Measurements from ENCODE around the gene FLYWCH2. TPM values are rescaled to one million over a fixed set of nuclear protein-coding genes. Genes with fewer than 3 reads are reported as not detected.
A peak's percentile ranks its signal among the peaks of the same experiment; 100 is the strongest.

The FLYWCH2 gene
- total and polyA plus RNA-seq, 2 of the 13 experiments (the other 11 are each of a cell fraction or from before 2014, with no cell fraction given), result 16.9 to 19.8 TPM

DNA sequence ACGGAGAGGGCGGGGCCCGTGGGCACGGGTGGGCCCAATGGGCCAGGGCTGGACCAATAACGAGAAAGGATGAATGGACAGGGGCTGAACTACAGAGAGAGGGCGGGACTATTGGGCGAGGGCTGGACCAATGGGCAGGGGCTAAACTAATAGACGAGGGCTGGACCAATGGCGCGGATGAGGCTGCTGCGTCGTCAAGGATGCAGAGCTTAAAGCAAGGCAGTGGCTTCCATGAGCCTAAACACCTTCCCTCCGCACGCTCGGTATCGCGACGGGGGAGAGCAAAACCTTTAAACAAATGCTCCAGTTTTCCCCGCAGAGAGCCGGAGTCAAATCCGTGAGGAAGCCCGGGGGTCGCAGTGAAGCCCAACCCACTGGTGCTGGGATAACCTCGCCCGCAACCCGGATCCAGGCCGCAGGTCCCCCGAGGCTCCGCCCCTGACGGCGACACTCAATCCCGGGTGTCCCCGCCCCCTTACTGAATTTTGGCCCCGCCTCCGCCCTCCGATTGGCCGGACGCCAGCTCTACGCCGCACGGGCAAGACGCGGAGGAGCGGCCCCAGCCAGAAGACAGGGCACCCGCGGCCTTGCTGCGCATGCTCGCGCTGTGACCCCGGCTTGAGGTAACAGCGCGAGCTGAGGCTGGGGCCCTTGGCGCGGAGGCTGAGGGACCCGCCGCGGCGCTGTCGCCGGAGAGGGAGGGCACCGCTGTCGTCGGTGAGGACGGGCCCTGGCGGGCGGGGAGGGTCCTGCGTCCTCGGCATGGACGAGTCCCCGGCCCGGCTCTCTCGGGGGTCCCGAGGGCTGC, at the start of gene FLYWCH2 (continued):
- TF ChIP-seq TBP (CRISPR knock-in tag; IDR thresholded peaks at IDR 0.05) (no peak), STAG1 (CRISPR knock-in tag; IDR thresholded peaks at IDR 0.05) (no peak), HDAC1 (CRISPR knock-in tag; IDR thresholded peaks at IDR 0.05) (peak; percentile 64), ZNF33A (CRISPR knock-in tag; IDR thresholded peaks at IDR 0.05; ENCODE audit: borderline replicate concordance) (no peak), HNRNPUL1 (IDR thresholded peaks at IDR 0.05; ENCODE audit: low read depth, low read length) (no peak), ETV6 (CRISPR knock-in tag; conservative IDR thresholded peaks at IDR 0.05) (peak; percentile 73), MIER3 (CRISPR knock-in tag; IDR thresholded peaks at IDR 0.05; ENCODE audit: borderline replicate concordance) (0 out of 2 replicates have a peak, but pooled peaks have one; percentile 23), NFKBIZ (CRISPR knock-in tag; IDR thresholded peaks at IDR 0.05) (0 out of 2 replicates have a peak, but pooled peaks have one; percentile 22), RBM39 (IDR thresholded peaks at IDR 0.05; ENCODE audit: low read depth, low read length, poor library complexity, severe bottlenecking) (peak; percentile 38), ZNF574 (CRISPR knock-in tag; IDR thresholded peaks at IDR 0.05) (peak; percentile 58), NFE2L2 (IDR thresholded peaks at IDR 0.05; ENCODE audit: low read length) (no peak), ZNF580 (CRISPR knock-in tag; IDR thresholded peaks at IDR 0.05; ENCODE audit: borderline replicate concordance, low read depth) (peak; percentile 44), ZBTB39 (CRISPR knock-in tag; IDR thresholded peaks at IDR 0.05) (0 out of 2 replicates have a peak, but pooled peaks have one; percentile 13)
- TF ChIP-seq, protein P1, sequence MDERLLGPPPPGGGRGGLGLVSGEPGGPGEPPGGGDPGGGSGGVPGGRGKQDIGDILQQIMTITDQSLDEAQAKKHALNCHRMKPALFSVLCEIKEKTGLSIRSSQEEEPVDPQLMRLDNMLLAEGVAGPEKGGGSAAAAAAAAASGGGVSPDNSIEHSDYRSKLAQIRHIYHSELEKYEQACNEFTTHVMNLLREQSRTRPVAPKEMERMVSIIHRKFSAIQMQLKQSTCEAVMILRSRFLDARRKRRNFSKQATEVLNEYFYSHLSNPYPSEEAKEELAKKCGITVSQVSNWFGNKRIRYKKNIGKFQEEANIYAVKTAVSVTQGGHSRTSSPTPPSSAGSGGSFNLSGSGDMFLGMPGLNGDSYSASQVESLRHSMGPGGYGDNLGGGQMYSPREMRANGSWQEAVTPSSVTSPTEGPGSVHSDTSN (CRISPR knock-in tag; IDR thresholded peaks at IDR 0.05), result 0 out of 2 replicates have a peak, but pooled peaks have one; percentile 42
- TF ChIP-seq, protein P2, sequence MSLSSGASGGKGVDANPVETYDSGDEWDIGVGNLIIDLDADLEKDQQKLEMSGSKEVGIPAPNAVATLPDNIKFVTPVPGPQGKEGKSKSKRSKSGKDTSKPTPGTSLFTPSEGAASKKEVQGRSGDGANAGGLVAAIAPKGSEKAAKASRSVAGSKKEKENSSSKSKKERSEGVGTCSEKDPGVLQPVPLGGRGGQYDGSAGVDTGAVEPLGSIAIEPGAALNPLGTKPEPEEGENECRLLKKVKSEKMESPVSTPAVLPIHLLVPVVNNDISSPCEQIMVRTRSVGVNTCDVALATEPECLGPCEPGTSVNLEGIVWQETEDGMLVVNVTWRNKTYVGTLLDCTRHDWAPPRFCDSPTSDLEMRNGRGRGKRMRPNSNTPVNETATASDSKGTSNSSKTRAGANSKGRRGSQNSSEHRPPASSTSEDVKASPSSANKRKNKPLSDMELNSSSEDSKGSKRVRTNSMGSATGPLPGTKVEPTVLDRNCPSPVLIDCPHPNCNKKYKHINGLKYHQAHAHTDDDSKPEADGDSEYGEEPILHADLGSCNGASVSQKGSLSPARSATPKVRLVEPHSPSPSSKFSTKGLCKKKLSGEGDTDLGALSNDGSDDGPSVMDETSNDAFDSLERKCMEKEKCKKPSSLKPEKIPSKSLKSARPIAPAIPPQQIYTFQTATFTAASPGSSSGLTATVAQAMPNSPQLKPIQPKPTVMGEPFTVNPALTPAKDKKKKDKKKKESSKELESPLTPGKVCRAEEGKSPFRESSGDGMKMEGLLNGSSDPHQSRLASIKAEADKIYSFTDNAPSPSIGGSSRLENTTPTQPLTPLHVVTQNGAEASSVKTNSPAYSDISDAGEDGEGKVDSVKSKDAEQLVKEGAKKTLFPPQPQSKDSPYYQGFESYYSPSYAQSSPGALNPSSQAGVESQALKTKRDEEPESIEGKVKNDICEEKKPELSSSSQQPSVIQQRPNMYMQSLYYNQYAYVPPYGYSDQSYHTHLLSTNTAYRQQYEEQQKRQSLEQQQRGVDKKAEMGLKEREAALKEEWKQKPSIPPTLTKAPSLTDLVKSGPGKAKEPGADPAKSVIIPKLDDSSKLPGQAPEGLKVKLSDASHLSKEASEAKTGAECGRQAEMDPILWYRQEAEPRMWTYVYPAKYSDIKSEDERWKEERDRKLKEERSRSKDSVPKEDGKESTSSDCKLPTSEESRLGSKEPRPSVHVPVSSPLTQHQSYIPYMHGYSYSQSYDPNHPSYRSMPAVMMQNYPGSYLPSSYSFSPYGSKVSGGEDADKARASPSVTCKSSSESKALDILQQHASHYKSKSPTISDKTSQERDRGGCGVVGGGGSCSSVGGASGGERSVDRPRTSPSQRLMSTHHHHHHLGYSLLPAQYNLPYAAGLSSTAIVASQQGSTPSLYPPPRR (CRISPR knock-in tag; IDR thresholded peaks at IDR 0.05; ENCODE audit: borderline replicate concordance), result peak; percentile 58; the same call in 1 of the 2 replicates
- TF ChIP-seq, protein P3, sequence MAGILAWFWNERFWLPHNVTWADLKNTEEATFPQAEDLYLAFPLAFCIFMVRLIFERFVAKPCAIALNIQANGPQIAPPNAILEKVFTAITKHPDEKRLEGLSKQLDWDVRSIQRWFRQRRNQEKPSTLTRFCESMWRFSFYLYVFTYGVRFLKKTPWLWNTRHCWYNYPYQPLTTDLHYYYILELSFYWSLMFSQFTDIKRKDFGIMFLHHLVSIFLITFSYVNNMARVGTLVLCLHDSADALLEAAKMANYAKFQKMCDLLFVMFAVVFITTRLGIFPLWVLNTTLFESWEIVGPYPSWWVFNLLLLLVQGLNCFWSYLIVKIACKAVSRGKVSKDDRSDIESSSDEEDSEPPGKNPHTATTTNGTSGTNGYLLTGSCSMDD (CRISPR knock-in tag; IDR thresholded peaks at IDR 0.05), result no peak

All from HepG2 (cell line).